Measurements from ENCODE around the gene FAM163B.

DNA sequence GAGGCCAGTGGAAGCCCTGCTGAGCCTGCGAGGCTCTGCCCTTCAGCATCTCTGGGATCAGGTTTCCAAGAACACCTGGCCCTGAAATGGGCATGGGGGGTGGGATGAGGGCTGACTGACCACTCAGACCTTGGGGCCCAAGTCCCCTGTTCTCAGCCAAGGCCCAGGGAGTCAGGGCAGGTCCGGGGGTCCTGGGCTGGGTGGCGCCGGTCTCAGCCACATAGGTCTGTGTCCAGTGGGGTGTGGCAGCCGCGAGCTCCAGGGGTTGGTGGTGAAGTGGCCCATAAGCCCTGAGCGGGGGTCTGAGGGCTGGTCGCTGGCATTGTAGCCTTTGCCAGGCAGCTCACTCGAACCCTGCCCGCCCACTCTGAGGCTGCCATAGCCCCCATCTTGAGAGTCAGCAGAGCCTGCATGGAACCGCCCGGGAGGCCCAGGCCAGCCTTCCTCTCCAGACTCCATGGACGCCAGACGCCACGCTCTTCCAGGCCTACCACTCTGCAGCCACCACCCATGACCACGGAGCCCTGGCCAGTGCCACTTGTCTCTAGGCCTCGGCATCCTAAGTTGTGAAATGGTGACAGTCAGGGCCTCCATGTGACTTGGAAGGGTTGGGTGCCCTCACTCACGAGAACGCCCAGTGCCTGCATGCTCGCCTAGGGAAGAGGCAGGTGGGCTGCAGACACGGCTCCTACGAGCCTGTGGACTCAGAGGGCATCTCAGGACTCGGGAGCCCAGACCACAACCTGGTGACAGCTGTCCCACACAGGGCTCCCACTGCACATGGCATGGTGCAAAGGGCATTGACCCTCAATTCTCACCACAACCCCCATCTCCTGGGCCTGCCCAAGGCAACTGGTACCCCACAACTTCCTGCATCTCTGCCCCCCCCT lies 20.3 kb upstream of the FAM163B start:
- TF ChIP-seq, protein P1, sequence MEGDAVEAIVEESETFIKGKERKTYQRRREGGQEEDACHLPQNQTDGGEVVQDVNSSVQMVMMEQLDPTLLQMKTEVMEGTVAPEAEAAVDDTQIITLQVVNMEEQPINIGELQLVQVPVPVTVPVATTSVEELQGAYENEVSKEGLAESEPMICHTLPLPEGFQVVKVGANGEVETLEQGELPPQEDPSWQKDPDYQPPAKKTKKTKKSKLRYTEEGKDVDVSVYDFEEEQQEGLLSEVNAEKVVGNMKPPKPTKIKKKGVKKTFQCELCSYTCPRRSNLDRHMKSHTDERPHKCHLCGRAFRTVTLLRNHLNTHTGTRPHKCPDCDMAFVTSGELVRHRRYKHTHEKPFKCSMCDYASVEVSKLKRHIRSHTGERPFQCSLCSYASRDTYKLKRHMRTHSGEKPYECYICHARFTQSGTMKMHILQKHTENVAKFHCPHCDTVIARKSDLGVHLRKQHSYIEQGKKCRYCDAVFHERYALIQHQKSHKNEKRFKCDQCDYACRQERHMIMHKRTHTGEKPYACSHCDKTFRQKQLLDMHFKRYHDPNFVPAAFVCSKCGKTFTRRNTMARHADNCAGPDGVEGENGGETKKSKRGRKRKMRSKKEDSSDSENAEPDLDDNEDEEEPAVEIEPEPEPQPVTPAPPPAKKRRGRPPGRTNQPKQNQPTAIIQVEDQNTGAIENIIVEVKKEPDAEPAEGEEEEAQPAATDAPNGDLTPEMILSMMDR (IDR thresholded peaks at IDR 0.05): no peak
- TF ChIP-seq SP1 (CRISPR knock-in tag; conservative IDR thresholded peaks at IDR 0.05) (no peak), FOXJ3 (CRISPR knock-in tag; IDR thresholded peaks at IDR 0.05; ENCODE audit: borderline replicate concordance) (no peak), ZNF416 (CRISPR knock-in tag; IDR thresholded peaks at IDR 0.05) (no peak), ZNF121 (CRISPR knock-in tag; IDR thresholded peaks at IDR 0.05) (no peak), CBFB (CRISPR knock-in tag; IDR thresholded peaks at IDR 0.05; ENCODE audit: low read depth) (no peak), ZNF232 (CRISPR knock-in tag; IDR thresholded peaks at IDR 0.05) (no peak), IRF2 (CRISPR knock-in tag; IDR thresholded peaks at IDR 0.05; ENCODE audit: borderline replicate concordance, low read depth) (no peak), TEAD4 (CRISPR knock-in tag; IDR thresholded peaks at IDR 0.05) (no peak), CREM (CRISPR knock-in tag; IDR thresholded peaks at IDR 0.05) (no peak)
- TF ChIP-seq, protein P2, sequence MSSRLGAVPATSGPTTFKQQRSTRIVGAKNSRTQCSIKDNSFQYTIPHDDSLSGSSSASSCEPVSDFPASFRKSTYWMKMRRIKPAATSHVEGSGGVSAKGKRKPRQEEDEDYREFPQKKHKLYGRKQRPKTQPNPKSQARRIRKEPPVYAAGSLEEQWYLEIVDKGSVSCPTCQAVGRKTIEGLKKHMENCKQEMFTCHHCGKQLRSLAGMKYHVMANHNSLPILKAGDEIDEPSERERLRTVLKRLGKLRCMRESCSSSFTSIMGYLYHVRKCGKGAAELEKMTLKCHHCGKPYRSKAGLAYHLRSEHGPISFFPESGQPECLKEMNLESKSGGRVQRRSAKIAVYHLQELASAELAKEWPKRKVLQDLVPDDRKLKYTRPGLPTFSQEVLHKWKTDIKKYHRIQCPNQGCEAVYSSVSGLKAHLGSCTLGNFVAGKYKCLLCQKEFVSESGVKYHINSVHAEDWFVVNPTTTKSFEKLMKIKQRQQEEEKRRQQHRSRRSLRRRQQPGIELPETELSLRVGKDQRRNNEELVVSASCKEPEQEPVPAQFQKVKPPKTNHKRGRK (CRISPR knock-in tag; IDR thresholded peaks at IDR 0.05; ENCODE audit: borderline replicate concordance): no peak

All from WTC11 (cell line).